Muscle of leg (tissue), 11 donors: ENCODE measurements around the gene PSMB8. TPM values are rescaled to one million over a fixed set of nuclear protein-coding genes. Genes with fewer than 3 reads are reported as not detected.

ENCODE experiments used
- DNase-seq: peaks from one replicate; pipeline ENCODE4 v3.0.0; 2013
- H3K27ac ChIP-seq: one replicate; pipeline ENCODE4 v1.5.1; 2013; ENCODE audit warnings: mild to moderate bottlenecking, low read length, control low read depth
- H3K27me3 ChIP-seq: one replicate; pipeline ENCODE4 v1.6.1; 2013; ENCODE audit warnings: low read length; ENCODE audit not compliant: control insufficient read depth, insufficient read depth
- H3K36me3 ChIP-seq: one replicate; pipeline ENCODE4 v1.6.1; 2013; ENCODE audit warnings: low read length; ENCODE audit not compliant: control insufficient read depth, insufficient read depth
- H3K4me1 ChIP-seq: one replicate; pipeline ENCODE4 v1.6.1; 2013; ENCODE audit warnings: low read length; ENCODE audit not compliant: control insufficient read depth, insufficient read depth
- H3K4me3 ChIP-seq: one replicate; pipeline ENCODE4 v1.5.1; 2013; ENCODE audit warnings: low read length, control low read depth
- H3K9me3 ChIP-seq: replicated peaks from 2 replicates; pipeline ENCODE4 v1.6.1; 2013; ENCODE audit warnings: low read depth, low read length; ENCODE audit not compliant: control insufficient read depth
- WGBS: methylation state at CpG from one replicate; pipeline ENCODE4 v1.1.5; 2013; ENCODE audit warnings: missing lambda C conversion rate; ENCODE audit not compliant: insufficient coverage; 5-methylcytosine and 5-hydroxymethylcytosine counted together
- polyA plus RNA-seq, 8 donors: library from polyadenylated mRNA; unstranded; fragments of 120-200 nt; gene quantifications; one replicate each; pipeline versions ENCODE4 v1.2.1 to v1.2.3, GENCODE V29; 2013; ENCODE audit warnings: inconsistent platforms in 1 of 8, low replicate concordance in 1 of 8; ENCODE audit not compliant: insufficient read length in 8 of 8, insufficient read depth in 1 of 8
- total RNA-seq: library from RNA; stranded (reverse); fragments of 120-200 nt; gene quantifications from one replicate; pipeline ENCODE4 v1.2.4, GENCODE V29; 2013

The PSMB8 gene
- total and polyA plus RNA-seq, 9 donors, result 10.9 to 18.1 (median 16.4) TPM

GRCh38 chr6:32860674-32861073 is 16.8 kb upstream of the PSMB8 start:
- no peaks in the 10 kb centered on the region for H3K4me1 ChIP-seq
- no peaks in the 10 kb centered on the region for H3K9me3 ChIP-seq
- H3K27ac ChIP-seq, result no peak overlapping the region
- H3K36me3 ChIP-seq, result peaks cover 22% of the 10 kb centered on the region
- peaks cover 37% of the 10 kb centered on the region for H3K27me3 ChIP-seq
- no CpG with 5 or more reads among the region's 1 CpG for WGBS
- DNase-seq, result no peak
- H3K4me3 ChIP-seq, result no peak overlapping the region

- DNase-seq, result no peak
- no peak overlapping the region for H3K4me3 ChIP-seq
These were observed 14.3 kb upstream of the PSMB8 start for GRCh38 chr6:32858194-32858593.

GRCh38 chr6:32857156-32857891 is 13.5 kb upstream of the PSMB8 start:
- H3K4me1 ChIP-seq, result peaks cover 17% of the 10 kb centered on the region
- no peak for DNase-seq

More at GRCh38 chr6:32858194-32858593, 14.3 kb upstream of the PSMB8 start:
- no peak overlapping the region for H3K27ac ChIP-seq
- H3K36me3 ChIP-seq, result peaks cover 22% of the 10 kb centered on the region
- H3K27me3 ChIP-seq, result peaks cover 39% of the 10 kb centered on the region
- H3K4me1 ChIP-seq, result peaks cover 9% of the 10 kb centered on the region
- H3K9me3 ChIP-seq, result no peaks in the 10 kb centered on the region
- 84% methylated on average over 5 of the region's 5 CpGs for WGBS

GRCh38 chr6:32855467-32856174 is 11.8 kb upstream of the PSMB8 start:
- Histone ChIP-seq H3K27me3 (peaks cover 41% of the 10 kb centered on the region), H3K36me3 (peaks cover 36% of the 10 kb centered on the region), H3K4me3 (no peak overlapping the region), H3K9me3 (no peaks in the 10 kb centered on the region), H3K4me1 (peaks cover 23% of the 10 kb centered on the region), H3K27ac (no peak overlapping the region)
- DNase-seq, result no peak
- 81% methylated on average over 2 of the region's 8 CpGs for WGBS

More at GRCh38 chr6:32857156-32857891, 13.5 kb upstream of the PSMB8 start:
- Histone ChIP-seq H3K27me3 (peaks cover 40% of the 10 kb centered on the region), H3K4me3 (no peak overlapping the region), H3K9me3 (no peaks in the 10 kb centered on the region), H3K27ac (no peak overlapping the region), H3K36me3 (peaks cover 22% of the 10 kb centered on the region)
- WGBS, result 83% methylated on average over 9 of the region's 14 CpGs

- Histone ChIP-seq H3K4me1 (peaks cover 23% of the 10 kb centered on the region), H3K9me3 (no peaks in the 10 kb centered on the region), H3K27me3 (peaks cover 38% of the 10 kb centered on the region), H3K27ac (peak overlapping the region; percentile 99), H3K36me3 (peaks cover 46% of the 10 kb centered on the region), H3K4me3 (peak overlapping the region; percentile 64)
- peak; percentile 69 for DNase-seq
- WGBS, result 10% methylated on average over 18 of the region's 24 CpGs
These were observed 10.7 kb upstream of the PSMB8 start for GRCh38 chr6:32854376-32855178.

GRCh38 chr6:32853541-32854375 is 9.9 kb upstream of the PSMB8 start, which contains the start of the genes PSMB9 and TAP1:
Gene PSMB9 (plus strand): TSS chr6:32854192. CDS start chr6:32854230, 38 bp downstream.
Gene TAP1 (minus strand): TSS chr6:32853704. CDS start chr6:32853636, 68 bp downstream.
- Histone ChIP-seq H3K36me3 (peaks cover 44% of the 10 kb centered on the region), H3K9me3 (no peaks in the 10 kb centered on the region)

GRCh38 chr6:32852844-32853540 is 9.1 kb upstream of the PSMB8 start:
- H3K9me3 ChIP-seq, result no peaks in the 10 kb centered on the region
- peaks cover 44% of the 10 kb centered on the region for H3K36me3 ChIP-seq
- peak; percentile 37 for DNase-seq
- peak overlapping the region; percentile 99 for H3K27ac ChIP-seq
- H3K4me1 ChIP-seq, result peaks cover 23% of the 10 kb centered on the region
- peaks cover 28% of the 10 kb centered on the region for H3K27me3 ChIP-seq
- WGBS, result 2% methylated on average over 41 of the region's 41 CpGs
- H3K4me3 ChIP-seq, result peak overlapping the region; percentile 64

More at GRCh38 chr6:32853541-32854375, 9.9 kb upstream of the PSMB8 start, which contains the start of the genes PSMB9 and TAP1:
- DNase-seq, result peak; percentile 97
- Histone ChIP-seq H3K27ac (peak within 1 kb of the TSS; percentile 99), H3K4me1 (peaks cover 23% of the 10 kb centered on the region), H3K4me3 (peak within 1 kb of the TSS; percentile 64), H3K27me3 (peaks cover 34% of the 10 kb centered on the region)
- WGBS, result under 1% methylated on average over 66 of the region's 68 CpGs

GRCh38 chr6:32852018-32852843 is 8.4 kb upstream of the PSMB8 start:
- peaks cover 27% of the 10 kb centered on the region for H3K27me3 ChIP-seq
- peak; percentile 22 for DNase-seq
- H3K27ac ChIP-seq, result peak overlapping the region; percentile 99
- WGBS, result 43% methylated on average over 11 of the region's 23 CpGs
- H3K4me3 ChIP-seq, result peak overlapping the region; percentile 64
- no peaks in the 10 kb centered on the region for H3K9me3 ChIP-seq
- H3K36me3 ChIP-seq, result peaks cover 48% of the 10 kb centered on the region
- H3K4me1 ChIP-seq, result peaks cover 23% of the 10 kb centered on the region
